Memory B cell (primary cell): ENCODE measurements around the gene FAM83G.

Experiments
- ATAC-seq: fragments of 150-1000 bp; cut with Tn5 transposase; 2 replicates; pipeline ENCODE4 v1.10.0; 2021; ENCODE audit warnings: low read depth, mild to moderate bottlenecking, moderate library complexity
- DNase-seq, 2 donors: peaks; one replicate each; pipeline ENCODE4 v3.0.0; 2022; ENCODE audit warnings: low spot score in 2 of 2
- H3K27ac Mint-ChIP-seq: one replicate; pipeline ENCODE4 v1.8.0; 2022; ENCODE audit warnings: mild to moderate bottlenecking, moderate library complexity, mixed read lengths
- H3K27me3 Mint-ChIP-seq: one replicate; pipeline ENCODE4 v1.8.0; 2022; ENCODE audit warnings: mixed read lengths
- H3K36me3 Mint-ChIP-seq: one replicate; pipeline ENCODE4 v1.8.0; 2022; ENCODE audit warnings: mild to moderate bottlenecking, mixed read lengths
- H3K4me1 Mint-ChIP-seq: one replicate; pipeline ENCODE4 v1.8.0; 2022; ENCODE audit warnings: mixed read lengths
- H3K4me3 Mint-ChIP-seq: one replicate; pipeline ENCODE4 v1.8.0; 2022; ENCODE audit warnings: mild to moderate bottlenecking, moderate library complexity, mixed read lengths
- H3K9me3 Mint-ChIP-seq: one replicate; pipeline ENCODE4 v1.8.0; 2022; ENCODE audit warnings: mixed read lengths

The FAM83G gene

GRCh38 chr17:18966831-18967624 is 37.5 kb downstream of the FAM83G start:
- Mint-ChIP-seq H3K4me1 (no peaks in the 10 kb centered on the region), H3K9me3 (no peaks in the 10 kb centered on the region), H3K27me3 (no peaks in the 10 kb centered on the region), H3K27ac (no peak overlapping the region), H3K4me3 (no peak overlapping the region), H3K36me3 (peaks cover 3% of the 10 kb centered on the region)
- ATAC-seq = no peak
- DNase-seq = no peak

GRCh38 chr17:18965530-18966236 is 38.9 kb downstream of the FAM83G start:
- H3K27ac Mint-ChIP-seq = no peak overlapping the region
- no peaks in the 10 kb centered on the region for H3K9me3 Mint-ChIP-seq
- H3K4me3 Mint-ChIP-seq = no peak overlapping the region
- H3K36me3 Mint-ChIP-seq = peaks cover 1% of the 10 kb centered on the region
- ATAC-seq (no peak), DNase-seq (no peak)
- H3K4me1 Mint-ChIP-seq = peaks cover 3% of the 10 kb centered on the region
- H3K27me3 Mint-ChIP-seq = no peaks in the 10 kb centered on the region

GRCh38 chr17:18964550-18964949 is 40.0 kb downstream of the FAM83G start:
- H3K9me3 Mint-ChIP-seq = no peaks in the 10 kb centered on the region
- ATAC-seq (no peak), DNase-seq (no peak)
- H3K27ac Mint-ChIP-seq = no peak overlapping the region
- H3K27me3 Mint-ChIP-seq = no peaks in the 10 kb centered on the region
- H3K4me3 Mint-ChIP-seq = no peak overlapping the region
- H3K4me1 Mint-ChIP-seq = peaks cover 4% of the 10 kb centered on the region
- H3K36me3 Mint-ChIP-seq = no peaks in the 10 kb centered on the region

GRCh38 chr17:18964018-18964351 is 40.6 kb downstream of the FAM83G start:
- Mint-ChIP-seq H3K27ac (no peak overlapping the region), H3K27me3 (no peaks in the 10 kb centered on the region), H3K4me3 (no peak overlapping the region), H3K36me3 (no peaks in the 10 kb centered on the region), H3K4me1 (peaks cover 4% of the 10 kb centered on the region), H3K9me3 (no peaks in the 10 kb centered on the region)
- ATAC-seq = no peak
- DNase-seq = no peak

- H3K9me3 Mint-ChIP-seq = no peaks in the 10 kb centered on the region
- no peak overlapping the region for H3K27ac Mint-ChIP-seq
These were observed 41.2 kb downstream of the FAM83G start for GRCh38 chr17:18963126-18964017.

GRCh38 chr17:18962494-18962815 is 42.1 kb downstream of the FAM83G start:
- Mint-ChIP-seq H3K4me1 (peaks cover 4% of the 10 kb centered on the region), H3K9me3 (no peaks in the 10 kb centered on the region), H3K36me3 (no peaks in the 10 kb centered on the region), H3K4me3 (no peak overlapping the region), H3K27me3 (no peaks in the 10 kb centered on the region), H3K27ac (no peak overlapping the region)
- ATAC-seq = no peak
- no peak for DNase-seq

More at GRCh38 chr17:18963126-18964017, 41.2 kb downstream of the FAM83G start:
- Mint-ChIP-seq H3K27me3 (no peaks in the 10 kb centered on the region), H3K4me1 (peaks cover 4% of the 10 kb centered on the region), H3K36me3 (no peaks in the 10 kb centered on the region), H3K4me3 (no peak overlapping the region)
- DNase-seq (no peak), ATAC-seq (no peak)

GRCh38 chr17:18961634-18962493 is 42.7 kb downstream of the FAM83G start:
- Mint-ChIP-seq H3K9me3 (no peaks in the 10 kb centered on the region), H3K4me1 (peaks cover 4% of the 10 kb centered on the region), H3K27ac (no peak overlapping the region), H3K4me3 (no peak overlapping the region), H3K27me3 (no peaks in the 10 kb centered on the region), H3K36me3 (no peaks in the 10 kb centered on the region)
- DNase-seq (no peak), ATAC-seq (peak; percentile 66)

GRCh38 chr17:18960803-18961511 is 43.6 kb downstream of the FAM83G start:
- Mint-ChIP-seq H3K27me3 (no peaks in the 10 kb centered on the region), H3K4me3 (no peak overlapping the region), H3K27ac (no peak overlapping the region), H3K36me3 (no peaks in the 10 kb centered on the region), H3K4me1 (peaks cover 4% of the 10 kb centered on the region), H3K9me3 (no peaks in the 10 kb centered on the region)
- ATAC-seq = peak; percentile 92
- DNase-seq = peak; percentile 81 to 91

- ATAC-seq (no peak), DNase-seq (no peak)
- H3K36me3 Mint-ChIP-seq = no peaks in the 10 kb centered on the region
- no peak overlapping the region for H3K27ac Mint-ChIP-seq
- H3K9me3 Mint-ChIP-seq = no peaks in the 10 kb centered on the region
- H3K4me3 Mint-ChIP-seq = no peak overlapping the region
- no peaks in the 10 kb centered on the region for H3K27me3 Mint-ChIP-seq
- H3K4me1 Mint-ChIP-seq = peaks cover 7% of the 10 kb centered on the region
These were observed 44.3 kb downstream of the FAM83G start for GRCh38 chr17:18960241-18960665.

GRCh38 chr17:18959845-18960240 is 44.7 kb downstream of the FAM83G start:
- no peaks in the 10 kb centered on the region for H3K9me3 Mint-ChIP-seq
- H3K27ac Mint-ChIP-seq = no peak overlapping the region
- peaks cover 7% of the 10 kb centered on the region for H3K4me1 Mint-ChIP-seq
- H3K4me3 Mint-ChIP-seq = no peak overlapping the region
- DNase-seq (no peak), ATAC-seq (no peak)
- H3K27me3 Mint-ChIP-seq = no peaks in the 10 kb centered on the region
- H3K36me3 Mint-ChIP-seq = no peaks in the 10 kb centered on the region

- DNase-seq (no peak), ATAC-seq (no peak)
- Mint-ChIP-seq H3K9me3 (no peaks in the 10 kb centered on the region), H3K4me1 (peaks cover 7% of the 10 kb centered on the region), H3K27ac (no peak overlapping the region), H3K27me3 (no peaks in the 10 kb centered on the region), H3K4me3 (no peak overlapping the region), H3K36me3 (no peaks in the 10 kb centered on the region)
These were observed 45.3 kb downstream of the FAM83G start for GRCh38 chr17:18959071-18959844.

GRCh38 chr17:18958611-18959010 is 46.0 kb downstream of the FAM83G start:
- no peak overlapping the region for H3K27ac Mint-ChIP-seq
- H3K36me3 Mint-ChIP-seq = no peaks in the 10 kb centered on the region
- no peaks in the 10 kb centered on the region for H3K27me3 Mint-ChIP-seq
- DNase-seq = no peak
- H3K9me3 Mint-ChIP-seq = no peaks in the 10 kb centered on the region
- no peak for ATAC-seq
- no peak overlapping the region for H3K4me3 Mint-ChIP-seq
- H3K4me1 Mint-ChIP-seq = peaks cover 7% of the 10 kb centered on the region
